HL-60/S4 treated with retinoic acid at 250 ng/mL for 4 days and 3 days (cell line): ENCODE results near the gene ZFP28.

ENCODE experiments used
- in situ Hi-C: fragments of 300-500 bp; cut with MboI; formaldehyde crosslinking; loops from 2 replicates; pipeline ENCODE4 v1.7.0; 2022; ENCODE audit warnings: low sequenced_read_pairs

ZFP28 gene

GRCh38 chr19:56595548-56595899 lies 56.8 kb downstream of the ZFP28 start:
- in situ Hi-C loops, result no loop called here

- in situ Hi-C loops, result no loop called here
Measured at GRCh38 chr19:56596676-56597075, 57.9 kb downstream of the ZFP28 start.

- in situ Hi-C loops, result no loop called here
Measured at GRCh38 chr19:56597696-56598095, 58.9 kb downstream of the ZFP28 start.

GRCh38 chr19:56601375-56601774 lies 62.6 kb downstream of the ZFP28 start:
- in situ Hi-C loops, result no loop called here

GRCh38 chr19:56603829-56604228 lies 65.1 kb downstream of the ZFP28 start:
- in situ Hi-C loops, result no loop called here
